GM19238 (cell line): ENCODE data around the gene TEX35.
"Not testable (repeated sequence)": the region's sequence is repeated elsewhere in the genome, so short reads cannot be mapped to it uniquely, and the experiment has no call there.

Experiments used
- DNase-seq: peaks from one replicate; pipeline ENCODE4 v3.0.0; 2011; ENCODE audit warnings: low spot score; ENCODE audit not compliant: insufficient read length

TEX35 gene

GRCh38 chr1:178541379-178541778, 28.5 kb downstream of the TEX35 start:
- DNase-seq = no peak

DNA sequence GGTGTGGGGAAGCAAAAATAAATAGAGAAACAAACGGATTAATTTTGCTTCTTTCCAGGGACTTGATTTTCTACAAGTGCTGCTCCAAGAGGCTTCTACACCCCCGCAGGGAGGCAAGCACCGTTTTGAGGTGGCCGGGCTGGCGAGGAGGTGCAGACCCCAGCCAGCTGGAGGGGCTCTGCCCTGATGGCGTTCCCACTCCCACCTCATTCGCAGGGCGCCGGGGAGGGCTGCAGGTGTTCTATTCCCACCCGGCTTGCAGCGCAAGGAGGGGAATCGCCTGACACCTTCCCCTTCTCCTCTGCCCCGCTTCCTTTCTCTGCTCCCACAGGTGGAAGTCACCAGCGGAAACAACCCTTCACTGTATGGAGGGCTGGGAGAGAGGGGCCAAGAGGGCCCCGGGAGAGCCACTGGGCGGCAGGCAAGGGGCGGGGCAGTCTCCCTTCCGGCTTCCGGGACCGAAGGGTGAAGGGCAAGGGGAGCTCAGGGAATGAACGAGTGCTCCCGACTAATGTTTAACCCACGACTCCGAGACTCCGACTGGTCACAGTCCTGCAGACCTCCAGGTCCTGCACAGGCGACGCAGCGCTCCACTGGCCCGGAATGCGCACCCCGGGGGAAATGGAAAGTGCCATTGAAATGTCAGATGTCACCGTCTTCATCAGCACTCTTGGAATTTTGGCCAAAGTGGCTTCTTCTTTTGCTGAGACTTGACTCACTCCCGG, 29.1 kb downstream of the TEX35 start:
- DNase-seq = peak; percentile 64

- DNase-seq = peak; percentile 83
These were observed 29.8 kb downstream of the TEX35 start for GRCh38 chr1:178542554-178543289.

DNA sequence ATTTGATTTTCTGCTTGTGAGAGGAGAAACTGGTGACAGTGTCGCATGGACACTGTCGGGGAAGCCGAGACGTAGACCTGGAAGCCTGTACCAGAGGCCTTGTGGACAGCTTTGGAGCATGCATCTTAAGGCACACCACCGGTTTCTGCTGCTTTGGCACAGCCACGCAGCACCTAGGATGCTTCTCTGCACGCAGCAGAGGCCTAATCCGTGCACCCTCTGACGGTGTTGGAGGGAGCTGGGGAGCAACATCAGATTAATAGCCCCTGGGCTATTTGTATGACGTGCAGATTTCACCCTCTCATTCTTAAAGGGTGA, 30.3 kb downstream of the TEX35 start:
- DNase-seq = peak; percentile 31

DNA sequence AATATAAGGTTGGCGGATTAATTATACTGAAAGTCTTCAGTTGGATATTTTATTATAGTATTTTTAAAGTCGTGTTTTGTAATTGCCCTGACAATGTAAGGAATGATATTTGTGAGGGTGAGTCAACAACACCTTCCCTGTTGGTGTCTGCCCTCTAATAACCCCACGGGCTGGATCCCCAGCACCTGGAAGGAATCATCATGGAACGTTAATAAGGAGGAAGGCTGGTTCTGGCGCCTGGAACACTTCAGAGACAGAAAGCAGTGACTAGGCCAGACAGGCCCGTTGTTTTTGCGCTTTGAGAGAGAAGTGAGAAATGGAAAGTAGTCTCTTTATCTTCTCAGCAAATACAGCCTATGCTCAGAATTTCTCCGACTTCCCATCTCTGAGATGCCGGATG, 31.6 kb downstream of the TEX35 start:
- DNase-seq = no peak

GRCh38 chr1:178548108-178548507, 35.2 kb downstream of the TEX35 start:
- DNase-seq = no peak

DNA sequence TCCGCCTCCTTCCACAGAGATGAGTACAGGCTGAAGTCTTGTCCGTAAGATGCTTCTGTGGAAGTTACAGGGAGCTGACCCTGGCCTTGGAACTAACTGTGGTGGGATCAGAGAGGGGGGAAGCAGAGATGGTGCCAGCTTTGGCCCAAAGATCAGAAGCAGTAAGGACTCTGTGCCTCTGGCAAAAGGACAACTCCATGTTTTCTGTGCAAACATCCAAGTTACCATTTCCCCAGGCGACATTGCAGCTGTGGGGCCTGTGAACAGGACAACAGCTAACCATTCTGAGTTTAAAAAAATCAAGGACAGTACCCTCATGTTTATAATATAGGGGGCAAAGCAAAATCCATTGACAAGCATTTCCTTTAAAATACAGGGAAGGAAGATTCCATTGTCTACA, 38.4 kb downstream of the TEX35 start:
- no peak for DNase-seq

DNA sequence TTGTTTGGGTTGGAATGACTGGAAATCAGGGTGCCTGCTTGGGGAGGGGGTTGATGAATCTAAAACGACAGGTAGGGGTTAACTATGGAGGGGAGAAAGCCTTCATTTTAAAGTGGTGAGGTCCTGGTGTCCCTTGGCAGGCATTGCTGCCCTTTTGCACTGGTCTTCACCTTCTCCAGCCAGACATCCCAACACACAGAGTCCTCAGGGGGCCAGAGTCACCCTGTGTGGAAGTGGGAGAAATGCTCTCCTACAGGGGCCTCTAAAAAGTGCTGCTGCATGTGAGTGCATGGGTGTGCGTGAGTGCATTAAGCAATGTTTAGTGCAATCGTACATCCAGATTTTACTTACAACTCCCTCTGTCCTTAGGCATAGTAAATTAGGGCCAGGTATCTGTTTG, 39.0 kb downstream of the TEX35 start:
- no peak for DNase-seq

GRCh38 chr1:178552856-178553255, 39.9 kb downstream of the TEX35 start:
- no peak for DNase-seq

- not testable (repeated sequence) for DNase-seq
These were observed 41.4 kb downstream of the TEX35 start for GRCh38 chr1:178554351-178554750.

- DNase-seq = not testable (repeated sequence)
These were observed 42.7 kb downstream of the TEX35 start for GRCh38 chr1:178555613-178556012.

DNA sequence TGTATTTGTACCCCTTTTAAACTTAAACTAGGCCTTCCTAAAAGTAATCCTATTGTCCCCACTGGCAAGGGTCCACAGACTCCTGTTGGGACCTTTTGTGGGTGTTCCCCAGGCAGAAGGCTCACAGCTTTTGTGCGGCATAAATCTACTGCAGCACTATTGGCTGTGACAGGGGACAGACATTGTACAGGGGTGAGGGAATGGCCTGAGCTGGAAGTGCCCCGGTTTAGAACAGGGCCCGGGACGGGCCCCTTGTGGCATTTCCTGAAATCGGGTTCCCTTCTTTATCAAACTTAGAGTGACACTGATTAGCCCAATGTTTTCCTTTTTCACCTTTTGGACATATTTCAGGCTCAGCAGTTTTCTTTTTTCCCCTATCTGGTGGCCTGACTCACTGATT, 45.9 kb downstream of the TEX35 start:
- not testable (repeated sequence) for DNase-seq

DNA sequence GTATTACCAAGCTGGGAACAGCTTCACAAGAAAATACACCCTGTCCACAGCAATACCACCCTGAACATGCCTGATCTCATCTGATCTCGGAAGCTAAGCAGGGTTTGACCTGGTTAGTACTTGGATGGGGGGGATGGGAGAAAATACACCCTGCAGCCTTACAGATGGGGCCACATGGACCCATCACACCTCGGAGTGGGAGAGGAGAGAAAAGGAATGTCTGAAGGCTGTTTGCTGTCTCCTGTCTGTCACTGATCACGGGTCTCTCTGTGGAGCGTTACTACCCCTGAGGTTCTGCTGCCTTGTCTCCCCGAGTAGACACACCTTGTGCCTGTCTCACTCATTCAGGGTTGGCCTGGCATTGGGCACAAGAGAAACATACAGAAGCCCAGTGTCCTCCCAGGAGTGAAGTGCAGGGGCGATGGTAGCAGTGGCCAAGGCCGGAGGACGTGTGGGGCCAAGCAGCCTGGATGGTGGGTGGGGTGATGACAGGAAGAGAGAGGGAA, 48.0 kb downstream of the TEX35 start:
- DNase-seq = no peak

GRCh38 chr1:178563099-178563820, 50.4 kb downstream of the TEX35 start:
- no peak for DNase-seq

DNA sequence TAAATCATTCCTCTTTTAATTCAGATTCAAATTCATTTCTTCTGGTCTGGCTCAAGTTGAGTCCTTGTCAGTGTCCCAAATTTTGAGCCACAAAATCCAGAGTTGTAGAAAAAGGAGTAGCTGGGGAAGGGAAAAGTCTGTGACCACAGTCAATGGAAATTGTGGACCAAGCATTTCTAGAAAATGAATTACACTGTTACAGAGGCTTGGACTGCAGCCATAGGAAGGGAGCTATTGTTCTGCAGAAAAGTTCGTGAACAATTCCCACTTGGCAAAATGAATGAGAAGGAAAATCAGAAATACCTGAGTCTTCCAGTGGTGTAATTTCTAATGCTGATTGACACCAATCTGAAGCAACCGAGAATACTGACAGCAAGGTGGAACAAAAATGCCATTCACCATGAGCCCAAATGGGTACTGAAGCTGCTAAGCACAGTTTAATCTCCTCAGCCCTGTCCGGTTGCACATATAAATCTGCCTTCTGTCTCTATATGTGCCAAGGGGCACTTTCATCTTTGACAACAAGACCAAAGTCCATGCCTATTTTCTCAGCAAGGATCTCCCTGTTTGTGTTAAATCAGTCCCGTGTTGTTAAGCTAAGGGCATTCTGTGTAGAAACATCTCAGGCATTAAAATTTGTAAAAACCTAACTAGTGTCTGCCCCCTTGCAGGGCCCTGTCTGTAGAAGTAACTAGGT, 51.3 kb downstream of the TEX35 start:
- DNase-seq = no peak

DNA sequence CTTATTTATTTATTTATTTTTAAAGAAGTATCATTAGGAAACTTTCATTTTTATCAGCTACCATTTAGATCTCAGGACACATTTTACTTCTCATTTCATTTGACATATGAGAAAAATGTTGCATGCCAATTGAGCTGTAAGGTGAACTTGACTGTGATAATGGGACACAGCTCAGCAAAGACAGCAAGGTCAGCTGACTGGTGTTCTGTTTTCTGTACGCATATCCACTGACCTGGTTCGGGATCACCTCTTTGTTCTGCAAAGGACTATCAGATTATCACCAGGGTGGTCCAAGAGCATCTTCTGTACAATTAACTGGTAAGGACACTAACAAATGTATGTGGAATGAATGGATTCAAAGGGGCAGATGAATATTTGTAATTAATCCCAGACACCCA, 51.9 kb downstream of the TEX35 start:
- DNase-seq = no peak

- DNase-seq = no peak
These were observed 52.7 kb downstream of the TEX35 start for GRCh38 chr1:178565586-178565985.

DNA sequence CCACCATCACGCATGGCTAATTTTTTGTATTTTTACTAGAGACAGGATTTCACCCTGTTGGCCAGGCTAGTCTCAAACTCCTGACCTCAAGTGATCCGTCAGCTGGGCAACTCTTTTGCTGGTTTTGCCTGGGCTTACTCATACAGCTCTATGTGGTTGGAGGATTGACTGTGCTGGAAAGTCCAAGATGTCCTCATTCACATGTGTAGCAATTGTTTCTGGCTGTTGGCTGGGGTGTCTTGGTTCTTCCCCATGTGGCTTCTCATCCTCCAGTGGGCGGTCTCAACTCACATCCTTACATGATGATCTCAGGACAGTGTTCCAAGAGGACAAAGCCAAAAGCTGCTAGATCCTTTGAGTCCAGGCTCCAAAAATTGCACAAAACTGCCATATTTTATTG, 53.3 kb downstream of the TEX35 start:
- no peak for DNase-seq

DNA sequence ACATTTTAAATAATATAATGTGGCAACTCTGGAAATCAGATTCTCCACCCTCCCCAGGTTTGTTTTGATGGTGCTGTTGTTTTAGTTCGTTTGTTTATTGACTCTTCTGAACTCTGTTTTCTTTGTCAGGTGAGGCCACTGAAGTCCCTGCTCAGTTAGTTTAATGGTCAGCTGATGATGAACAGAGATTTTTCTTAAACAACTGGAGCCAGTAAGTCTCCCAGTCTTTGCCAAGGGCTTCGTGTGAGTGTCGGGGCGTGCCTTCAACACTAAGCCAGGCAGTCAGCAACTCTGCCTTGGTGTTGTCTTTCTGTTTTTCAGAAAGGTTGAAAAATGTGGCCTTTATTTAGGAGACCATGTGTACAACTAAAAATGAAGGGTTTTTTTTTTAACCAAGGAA, 58.9 kb downstream of the TEX35 start:
- DNase-seq = no peak
